Renal cortical epithelial cell (primary cell): Measurements from ENCODE around the gene PSMD13. TPM values are rescaled to one million over a fixed set of nuclear protein-coding genes. Genes with fewer than 3 reads are reported as not detected.
A peak's percentile ranks its signal among the peaks of the same experiment; 100 is the strongest.
"Not testable (repeated sequence)": the region's sequence is repeated elsewhere in the genome, so short reads cannot be mapped to it uniquely, and the experiment has no call there.

Experiments
- DNase-seq: peaks from one replicate; pipeline ENCODE4 v3.0.0-alpha.2; 2011; ENCODE audit warnings: low read depth
- total RNA-seq: library from RNA; depleted of rRNA; stranded (reverse); fragments of >200 nt; gene quantifications from 2 replicates; pipeline ENCODE4 v1.2.3, GENCODE V29; 2014

Gene PSMD13
- total RNA-seq, 1 donor from 2014 or later = 74.2 TPM

- no peak for DNase-seq
Measured at GRCh38 chr11:272195-272930, 35.6 kb downstream of the PSMD13 start.

GRCh38 chr11:272931-273198 is 36.1 kb downstream of the PSMD13 start:
- no peak for DNase-seq

GRCh38 chr11:276219-276618 is 39.4 kb downstream of the PSMD13 start:
- no peak for DNase-seq

GRCh38 chr11:278001-278951 is 41.5 kb downstream of the PSMD13 start, which contains the start of gene NLRP6:
Gene NLRP6 (plus strand): TSS chr11:278407. CDS start chr11:278570, 163 bp downstream.
- no peak for DNase-seq

GRCh38 chr11:279040-279965 is 42.5 kb downstream of the PSMD13 start:
- no peak for DNase-seq

- peak; percentile 3 for DNase-seq
Measured at GRCh38 chr11:279966-280705, 43.4 kb downstream of the PSMD13 start.

GRCh38 chr11:280706-281485 is 44.1 kb downstream of the PSMD13 start:
- no peak for DNase-seq

- DNase-seq = no peak
Measured at GRCh38 chr11:281486-282161, 44.8 kb downstream of the PSMD13 start.

- DNase-seq = no peak
Measured at GRCh38 chr11:282171-282570, 45.4 kb downstream of the PSMD13 start.

- no peak for DNase-seq
Measured at GRCh38 chr11:282630-283360, 46.0 kb downstream of the PSMD13 start.

- no peak for DNase-seq
Measured at GRCh38 chr11:283405-284104, 46.8 kb downstream of the PSMD13 start.

- no peak for DNase-seq
Measured at GRCh38 chr11:284105-285020, 47.6 kb downstream of the PSMD13 start.

GRCh38 chr11:285021-285893 is 48.5 kb downstream of the PSMD13 start:
- no peak for DNase-seq

GRCh38 chr11:285894-286220 is 49.1 kb downstream of the PSMD13 start:
- no peak for DNase-seq

- not testable (repeated sequence) for DNase-seq
Measured at GRCh38 chr11:286977-287820, 50.4 kb downstream of the PSMD13 start.
